B cell (primary cell): ENCODE results near the gene MAN2B2.

ENCODE experiments used
- CTCF ChIP-seq: fragments of 200-600 bp; IDR thresholded peaks from one replicate; pipeline ENCODE4 v1.8.0; 2022; ENCODE audit warnings: antibody characterized with exemption, mild to moderate bottlenecking
- EZH2 ChIP-seq: IDR thresholded peaks from 2 replicates; pipeline ENCODE4 v1.6.1; 2012; ENCODE audit warnings: borderline replicate concordance, low read depth, mild to moderate bottlenecking, moderate library complexity, low read length; ENCODE audit not compliant: insufficient read depth, poor library complexity, severe bottlenecking

- TF ChIP-seq CTCF, result no peak
- TF ChIP-seq EZH2, result no peak
These were observed 9.1 kb upstream of the MAN2B2 start for GRCh38 chr4:6565691-6566390.
